Cardiac muscle cell (in vitro differentiated cells and primary cell): Measurements from ENCODE around the gene CIDEC. TPM values are rescaled to one million over a fixed set of nuclear protein-coding genes. Genes with fewer than 3 reads are reported as not detected.

ENCODE experiments used
- DNase-seq, 2 donors: peaks; one replicate each; pipeline versions ENCODE4 v3.0.0 to v3.0.0-alpha.2; 2010 to 2017; ENCODE audit warnings: low read depth in 1 of 2, low spot score in 1 of 2
- H3K27ac ChIP-seq: fragments of 200-600 bp; sonication (generic); 2 replicates; pipeline ENCODE4 v1.5.1; 2016
- H3K27me3 ChIP-seq: fragments of 200-600 bp; sonication (generic); 2 replicates; pipeline ENCODE4 v1.6.0; 2016; ENCODE audit warnings: control low read depth
- H3K36me3 ChIP-seq: fragments of 200-600 bp; sonication (generic); 2 replicates; pipeline ENCODE4 v1.5.1; 2016; ENCODE audit warnings: control low read depth
- H3K4me1 ChIP-seq: fragments of 200-600 bp; sonication (generic); 2 replicates; pipeline ENCODE4 v1.8.1; 2017; ENCODE audit warnings: low read depth, mild to moderate bottlenecking, mixed run types
- H3K4me3 ChIP-seq: fragments of 200-600 bp; sonication (generic); 2 replicates; pipeline ENCODE4 v1.5.1; 2016; ENCODE audit warnings: mild to moderate bottlenecking
- H3K9me3 ChIP-seq: fragments of 200-600 bp; sonication (generic); 2 replicates; pipeline ENCODE4 v1.5.1; 2017; ENCODE audit warnings: low read depth, mild to moderate bottlenecking, control low read depth
- polyA plus RNA-seq: library from polyadenylated mRNA; unstranded; fragments of >200 nt; fragmentation: Nextera tagmentation; extraction: Ambion mirVana; gene quantifications from 2 replicates; pipeline ENCODE4 v1.2.1, GENCODE V29; 2016
- total RNA-seq: library from RNA; depleted of rRNA; stranded (reverse); fragments of >200 nt; gene quantifications from 2 replicates; pipeline ENCODE4 v1.2.3, GENCODE V29; 2016
- TF ChIP-seq, protein P1 (sequence below): IDR thresholded peaks from 2 replicates; pipeline ENCODE4 v1.5.1; 2012; ENCODE audit warnings: low read depth, mild to moderate bottlenecking, low read length

The CIDEC gene
- total and polyA plus RNA-seq, 2 experiments from 2014 or later = 0.37 TPM; not detected in 1

DNA sequence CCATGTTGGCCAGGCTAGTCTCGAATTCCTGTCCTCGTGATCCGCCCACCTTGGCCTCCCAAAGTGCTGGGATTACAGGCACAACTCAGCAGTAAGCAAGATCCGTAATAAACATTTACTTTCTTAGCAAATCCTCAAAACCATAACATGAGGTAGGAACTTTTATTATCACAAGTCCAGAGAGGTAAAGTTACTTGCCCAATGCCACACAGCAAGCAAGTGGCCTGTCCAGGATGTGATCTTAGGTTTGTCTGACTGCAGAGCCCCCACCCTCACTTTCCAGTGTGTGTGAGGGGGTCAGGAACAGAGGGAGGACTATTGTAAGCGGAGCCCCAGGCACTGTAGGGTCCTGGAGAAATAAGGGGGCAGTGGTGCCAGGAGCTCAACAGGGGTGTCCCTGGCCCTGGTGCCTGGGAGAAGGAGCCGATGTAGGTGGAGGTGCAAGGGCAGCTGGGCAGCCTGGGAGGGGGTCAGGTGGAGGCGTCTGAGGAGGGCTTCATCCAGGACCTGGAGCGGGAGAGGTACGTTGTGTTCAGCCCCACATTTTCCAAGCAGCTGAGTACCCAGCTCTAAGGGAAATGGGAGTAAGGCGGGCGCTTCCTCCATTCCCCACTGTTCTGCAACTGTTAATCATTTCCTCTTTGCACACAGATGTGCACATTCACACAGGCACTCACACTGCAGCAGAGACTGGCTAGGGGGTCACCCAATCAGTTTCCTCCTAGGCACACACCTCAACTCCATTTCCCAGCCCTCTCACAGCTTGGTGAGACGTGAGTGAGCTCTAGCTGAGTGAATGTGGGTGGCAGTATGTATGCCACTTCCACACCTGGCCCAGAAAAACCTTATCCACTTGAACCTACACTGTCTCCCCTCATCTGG lies 42.1 kb downstream of the CIDEC start:
- peak in 1 of 2 donors; percentile 19 for DNase-seq
- Histone ChIP-seq H3K27me3 (no peaks in the 10 kb centered on the region), H3K36me3 (peaks cover 11% of the 10 kb centered on the region), H3K4me3 (no peak overlapping the region), H3K4me1 (no peaks in the 10 kb centered on the region), H3K9me3 (no peaks in the 10 kb centered on the region), H3K27ac (no peak overlapping the region)
- TF ChIP-seq, protein P1, sequence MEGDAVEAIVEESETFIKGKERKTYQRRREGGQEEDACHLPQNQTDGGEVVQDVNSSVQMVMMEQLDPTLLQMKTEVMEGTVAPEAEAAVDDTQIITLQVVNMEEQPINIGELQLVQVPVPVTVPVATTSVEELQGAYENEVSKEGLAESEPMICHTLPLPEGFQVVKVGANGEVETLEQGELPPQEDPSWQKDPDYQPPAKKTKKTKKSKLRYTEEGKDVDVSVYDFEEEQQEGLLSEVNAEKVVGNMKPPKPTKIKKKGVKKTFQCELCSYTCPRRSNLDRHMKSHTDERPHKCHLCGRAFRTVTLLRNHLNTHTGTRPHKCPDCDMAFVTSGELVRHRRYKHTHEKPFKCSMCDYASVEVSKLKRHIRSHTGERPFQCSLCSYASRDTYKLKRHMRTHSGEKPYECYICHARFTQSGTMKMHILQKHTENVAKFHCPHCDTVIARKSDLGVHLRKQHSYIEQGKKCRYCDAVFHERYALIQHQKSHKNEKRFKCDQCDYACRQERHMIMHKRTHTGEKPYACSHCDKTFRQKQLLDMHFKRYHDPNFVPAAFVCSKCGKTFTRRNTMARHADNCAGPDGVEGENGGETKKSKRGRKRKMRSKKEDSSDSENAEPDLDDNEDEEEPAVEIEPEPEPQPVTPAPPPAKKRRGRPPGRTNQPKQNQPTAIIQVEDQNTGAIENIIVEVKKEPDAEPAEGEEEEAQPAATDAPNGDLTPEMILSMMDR = no peak

DNA sequence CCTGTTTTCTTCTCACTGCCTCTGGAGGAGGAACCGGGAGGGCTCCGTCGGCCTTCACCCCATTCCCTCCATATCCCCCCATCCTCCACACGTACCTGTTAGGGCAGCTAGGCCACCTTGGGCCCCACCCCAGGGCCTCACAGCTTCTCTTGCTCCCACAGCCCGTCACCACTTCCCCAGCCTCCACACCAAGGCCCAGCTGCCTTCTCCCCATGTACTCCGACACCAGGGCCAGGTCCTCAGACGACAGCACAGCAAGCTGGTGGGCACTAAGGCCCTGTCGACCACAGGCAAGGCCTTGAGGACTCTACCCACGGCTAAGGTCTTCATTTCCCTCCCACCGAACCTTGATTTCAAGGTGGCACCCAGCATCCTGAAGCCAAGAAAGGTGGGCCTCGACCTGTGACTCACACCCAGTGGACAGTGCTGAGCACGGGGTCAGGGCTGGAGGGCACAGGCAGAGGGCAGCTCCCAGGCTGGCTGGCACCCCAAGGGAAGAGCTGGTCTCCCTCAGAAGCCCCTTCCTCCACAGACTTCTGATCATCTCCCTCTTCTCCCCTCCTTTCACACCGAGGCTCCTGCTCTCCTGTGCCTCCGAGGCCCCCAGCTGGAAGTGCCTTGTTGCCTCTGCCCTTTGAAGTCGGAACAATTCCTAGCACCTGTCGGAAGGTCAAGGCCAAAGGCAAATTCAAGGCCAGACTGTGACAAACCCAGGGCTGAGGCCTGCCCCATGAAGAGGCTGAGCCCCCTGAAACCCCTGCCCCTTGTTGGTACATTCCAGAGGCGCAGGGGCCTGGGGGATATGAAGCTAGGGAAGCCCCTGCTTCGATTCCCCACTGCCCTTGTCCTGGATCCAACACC lies 45.3 kb downstream of the CIDEC start:
- no peaks in the 10 kb centered on the region for H3K27me3 ChIP-seq
- no peak overlapping the region for H3K27ac ChIP-seq
- no peaks in the 10 kb centered on the region for H3K4me1 ChIP-seq
- DNase-seq = no peak
- H3K9me3 ChIP-seq = no peaks in the 10 kb centered on the region
- H3K36me3 ChIP-seq = peaks cover 4% of the 10 kb centered on the region
- TF ChIP-seq, protein P1 = no peak
- no peak overlapping the region for H3K4me3 ChIP-seq

DNA sequence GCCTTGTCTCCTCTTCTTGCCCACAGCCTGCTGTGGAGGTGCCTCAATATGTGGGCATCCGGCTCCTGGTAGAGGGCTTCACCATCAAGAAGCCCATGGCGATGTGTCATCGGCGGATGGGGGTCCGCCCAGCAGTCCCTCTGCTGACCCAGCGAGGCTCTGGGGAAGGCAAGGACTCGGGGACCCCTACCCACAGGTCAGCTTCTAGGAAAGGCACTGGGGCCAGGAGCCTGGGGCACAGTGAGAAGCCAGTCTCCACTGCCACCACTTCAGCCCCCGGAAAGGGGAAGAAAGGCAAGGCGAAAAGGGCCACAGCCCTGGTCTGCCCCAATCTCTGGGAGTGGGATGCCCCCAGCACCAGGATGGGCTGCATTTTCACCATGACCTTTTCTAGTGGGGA lies 47.0 kb downstream of the CIDEC start:
- Histone ChIP-seq H3K36me3 (peaks cover 10% of the 10 kb centered on the region), H3K27ac (no peak overlapping the region), H3K4me1 (no peaks in the 10 kb centered on the region), H3K4me3 (no peak overlapping the region), H3K27me3 (no peaks in the 10 kb centered on the region), H3K9me3 (no peaks in the 10 kb centered on the region)
- TF ChIP-seq, protein P1 = no peak
- DNase-seq = no peak

DNA sequence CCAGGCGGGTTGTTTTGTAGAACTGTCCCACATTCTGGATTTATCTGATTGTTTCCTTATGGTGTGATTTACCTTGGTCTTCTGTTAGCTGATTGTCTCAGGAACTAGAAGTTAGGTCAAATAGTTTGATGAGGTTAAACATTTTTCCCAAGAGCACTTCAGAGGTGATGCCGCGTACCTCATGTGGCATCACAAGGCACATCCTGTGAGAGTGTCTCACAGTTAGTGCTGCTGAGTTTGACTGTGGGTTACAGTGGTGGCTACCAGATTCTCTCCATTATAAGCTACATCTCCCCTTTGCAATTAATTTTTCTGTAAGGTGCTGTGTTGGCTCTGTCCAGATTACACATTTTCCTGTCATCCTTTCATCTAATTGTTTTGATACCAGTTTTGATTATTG lies 48.8 kb downstream of the CIDEC start:
- no peak for DNase-seq
- Histone ChIP-seq H3K27me3 (no peaks in the 10 kb centered on the region), H3K4me3 (no peak overlapping the region), H3K4me1 (no peaks in the 10 kb centered on the region), H3K36me3 (peaks cover 10% of the 10 kb centered on the region), H3K27ac (no peak overlapping the region), H3K9me3 (no peaks in the 10 kb centered on the region)
- TF ChIP-seq, protein P1 = no peak

DNA sequence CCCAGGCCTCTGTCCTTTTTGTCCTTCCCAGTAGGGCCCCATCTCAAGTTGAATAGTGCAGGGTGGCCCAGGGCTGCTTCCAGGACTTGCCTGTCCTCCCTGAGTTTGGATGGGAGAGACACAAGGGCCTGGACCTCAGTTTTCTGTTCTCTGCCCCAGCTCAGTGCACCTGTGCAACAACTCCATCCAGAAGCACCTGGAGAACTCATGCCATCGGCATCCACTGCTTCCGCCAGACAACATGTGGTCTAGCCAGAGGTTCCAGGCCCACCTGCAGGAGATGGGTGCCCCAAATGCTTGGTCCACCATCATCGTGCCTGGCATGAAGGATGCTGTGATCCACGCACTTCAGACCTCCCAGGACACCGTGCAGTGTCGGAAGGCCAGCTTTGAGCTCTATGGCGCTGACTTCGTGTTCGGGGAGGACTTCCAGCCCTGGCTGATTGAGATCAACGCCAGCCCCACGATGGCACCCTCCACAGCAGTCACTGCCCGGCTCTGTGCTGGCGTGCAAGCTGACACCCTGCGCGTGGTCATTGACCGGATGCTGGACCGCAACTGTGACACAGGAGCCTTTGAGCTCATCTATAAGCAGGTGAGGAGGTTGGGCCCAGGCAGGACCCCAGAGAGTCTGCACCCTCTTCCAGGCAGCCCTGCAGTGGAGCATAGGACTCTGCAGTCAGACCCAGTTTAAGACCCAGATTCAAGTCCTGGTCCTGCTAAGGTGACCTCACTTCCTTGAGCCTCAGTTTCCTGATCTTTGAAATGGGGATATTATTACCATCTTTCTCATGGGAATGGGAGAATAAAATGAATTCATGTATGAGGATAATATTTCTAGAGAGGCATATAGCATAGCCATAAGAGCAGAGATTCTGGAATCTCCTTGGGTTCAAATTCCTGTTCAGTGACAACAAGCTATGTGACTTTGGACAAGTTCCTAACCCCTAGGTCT lies 51.0 kb downstream of the CIDEC start:
- DNase-seq = no peak
- peaks cover 6% of the 10 kb centered on the region for H3K36me3 ChIP-seq
- H3K27ac ChIP-seq = peak overlapping the region; percentile 25
- H3K4me1 ChIP-seq = no peaks in the 10 kb centered on the region
- TF ChIP-seq, protein P1 = no peak
- H3K4me3 ChIP-seq = no peak overlapping the region
- no peaks in the 10 kb centered on the region for H3K27me3 ChIP-seq
- no peaks in the 10 kb centered on the region for H3K9me3 ChIP-seq
